Neutrophil (primary cell): ENCODE measurements around the gene ISCU.
"Not testable (repeated sequence)": the region's sequence is repeated elsewhere in the genome, so short reads cannot be mapped to it uniquely, and the experiment has no call there.

Experiments used
- H3K27ac ChIP-seq: fragments of 200-600 bp; sonication (generic); 2 replicates; pipeline ENCODE4 v1.5.1; 2016; ENCODE audit warnings: mild to moderate bottlenecking, moderate library complexity
- H3K27me3 ChIP-seq: fragments of 200-600 bp; sonication (generic); 2 replicates; pipeline ENCODE4 v1.6.0; 2016; ENCODE audit warnings: mild to moderate bottlenecking
- H3K36me3 ChIP-seq: fragments of 200-600 bp; sonication (generic); 2 replicates; pipeline ENCODE4 v1.5.1; 2017
- H3K4me1 ChIP-seq, 2 experiments: fragments of 200-600 bp in 1 of 2; sonication (generic) in 1 of 2; 1 replicate in 1 of 2; 2 replicates in 1 of 2; pipeline versions ENCODE4 v1.5.1 to v1.6.1; 2013 to 2016; ENCODE audit warnings: low read depth in 1 of 2, low read length in 1 of 2, mild to moderate bottlenecking in 1 of 2, moderate library complexity in 1 of 2; ENCODE audit not compliant: control insufficient read depth in 1 of 2, insufficient read depth in 1 of 2
- H3K4me3 ChIP-seq, 2 experiments: fragments of 200-600 bp in 1 of 2; sonication (generic) in 1 of 2; 1 replicate in 1 of 2; 2 replicates in 1 of 2; pipeline ENCODE4 v1.5.1; 2013 to 2016; ENCODE audit warnings: low read depth in 1 of 2, low read length in 1 of 2, mild to moderate bottlenecking in 1 of 2, moderate library complexity in 1 of 2
- H3K9me3 ChIP-seq: fragments of 200-600 bp; sonication (generic); 2 replicates; pipeline ENCODE4 v1.5.1; 2016
- TF ChIP-seq, protein P1 (sequence below): fragments of 200-600 bp; sonication (generic); IDR thresholded peaks from 2 replicates; pipeline ENCODE4 v1.5.1; 2016; ENCODE audit warnings: antibody characterized with exemption

ISCU gene

DNA sequence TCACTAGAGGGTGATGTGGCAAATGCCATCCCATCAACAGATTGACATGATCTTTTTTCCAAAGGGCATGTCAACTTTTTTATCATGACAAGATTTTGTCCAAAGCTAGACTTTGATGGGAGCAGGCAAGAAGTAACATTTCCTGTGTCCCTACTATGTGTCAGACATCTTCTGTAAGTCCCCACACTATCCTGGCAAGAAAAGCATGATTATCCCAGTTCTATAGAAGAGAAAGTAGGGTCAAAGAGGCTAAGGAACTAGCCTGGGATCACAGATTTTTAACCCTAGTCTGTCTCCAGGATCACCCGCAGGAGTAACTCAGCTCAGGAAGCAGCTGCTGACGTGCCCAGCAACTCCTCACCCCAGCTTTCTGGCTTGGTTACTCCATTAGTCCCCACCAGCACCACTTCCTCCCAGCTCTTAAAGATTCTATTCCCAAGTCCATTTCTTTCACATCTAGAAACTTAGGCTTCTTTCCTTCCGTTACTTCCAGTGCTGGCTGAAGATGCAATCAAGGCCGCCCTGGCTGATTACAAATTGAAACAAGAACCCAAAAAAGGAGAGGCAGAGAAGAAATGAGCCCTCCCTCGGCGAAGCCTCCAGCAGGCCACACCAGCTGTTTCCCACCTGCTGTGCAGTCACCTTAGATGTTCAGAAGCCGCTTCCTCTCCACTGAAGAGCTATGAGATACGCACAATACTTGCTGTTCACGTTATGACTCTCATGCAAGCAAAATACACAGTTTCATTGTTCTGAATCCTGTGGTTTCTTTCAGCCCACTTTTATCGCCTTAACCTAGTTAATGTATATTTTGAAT lies 6.2 kb downstream of the ISCU start:
- no peak overlapping the region for H3K27ac ChIP-seq

DNA sequence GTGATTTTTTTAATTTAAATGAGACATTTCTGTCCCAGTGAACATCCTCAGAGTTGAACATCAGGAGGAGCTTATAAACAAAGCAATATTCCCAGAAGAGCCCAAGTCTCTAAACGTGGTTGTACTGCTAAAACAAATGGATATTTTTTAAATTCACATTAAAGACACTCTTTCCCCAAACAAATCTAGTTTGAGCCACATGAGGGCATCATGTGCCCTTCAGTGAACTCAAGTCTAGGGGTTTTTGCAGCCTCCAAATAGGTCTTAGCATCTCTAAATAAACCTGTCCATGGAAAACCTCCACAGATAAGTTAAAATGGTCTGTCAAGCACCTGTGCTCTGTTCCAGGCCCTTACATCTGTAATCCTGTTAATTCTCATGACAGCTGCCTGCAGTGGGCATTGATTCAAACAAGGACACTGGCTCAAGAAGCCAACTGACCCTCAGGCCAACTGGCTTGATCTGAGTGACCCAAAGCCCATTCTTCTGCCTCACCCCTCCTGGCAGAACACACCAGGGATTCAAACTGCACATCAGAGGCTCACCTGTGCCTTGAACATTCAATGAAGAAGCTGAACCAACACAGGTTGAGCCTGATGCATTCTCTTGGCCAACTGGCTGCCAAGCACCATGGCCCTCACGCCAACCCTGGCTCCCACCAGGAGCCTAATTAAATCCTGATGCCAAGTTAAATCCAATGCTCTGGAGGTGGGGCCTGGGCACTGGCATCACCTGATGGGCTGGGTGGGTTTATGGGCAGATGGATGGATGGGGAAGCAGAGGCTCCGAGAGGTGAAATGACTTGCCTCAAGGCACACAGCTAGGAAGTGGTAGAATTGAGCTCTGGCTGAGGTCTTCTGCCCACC lies 8.6 kb downstream of the ISCU start:
- Histone ChIP-seq H3K27ac (no peak overlapping the region), H3K36me3 (peaks cover 42% of the 10 kb centered on the region), H3K4me1 (peaks cover 0 to 4% of the 10 kb centered on the region in 2 experiments), H3K27me3 (no peaks in the 10 kb centered on the region), H3K9me3 (no peaks in the 10 kb centered on the region), H3K4me3 (no peak overlapping the region)
- TF ChIP-seq, protein P1, sequence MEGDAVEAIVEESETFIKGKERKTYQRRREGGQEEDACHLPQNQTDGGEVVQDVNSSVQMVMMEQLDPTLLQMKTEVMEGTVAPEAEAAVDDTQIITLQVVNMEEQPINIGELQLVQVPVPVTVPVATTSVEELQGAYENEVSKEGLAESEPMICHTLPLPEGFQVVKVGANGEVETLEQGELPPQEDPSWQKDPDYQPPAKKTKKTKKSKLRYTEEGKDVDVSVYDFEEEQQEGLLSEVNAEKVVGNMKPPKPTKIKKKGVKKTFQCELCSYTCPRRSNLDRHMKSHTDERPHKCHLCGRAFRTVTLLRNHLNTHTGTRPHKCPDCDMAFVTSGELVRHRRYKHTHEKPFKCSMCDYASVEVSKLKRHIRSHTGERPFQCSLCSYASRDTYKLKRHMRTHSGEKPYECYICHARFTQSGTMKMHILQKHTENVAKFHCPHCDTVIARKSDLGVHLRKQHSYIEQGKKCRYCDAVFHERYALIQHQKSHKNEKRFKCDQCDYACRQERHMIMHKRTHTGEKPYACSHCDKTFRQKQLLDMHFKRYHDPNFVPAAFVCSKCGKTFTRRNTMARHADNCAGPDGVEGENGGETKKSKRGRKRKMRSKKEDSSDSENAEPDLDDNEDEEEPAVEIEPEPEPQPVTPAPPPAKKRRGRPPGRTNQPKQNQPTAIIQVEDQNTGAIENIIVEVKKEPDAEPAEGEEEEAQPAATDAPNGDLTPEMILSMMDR: no peak

More for the DNA sequence above, 6.2 kb downstream of the ISCU start:
- no peaks in the 10 kb centered on the region for H3K9me3 ChIP-seq
- no peaks in the 10 kb centered on the region for H3K27me3 ChIP-seq
- H3K4me3 ChIP-seq: no peak overlapping the region
- H3K4me1 ChIP-seq: peaks cover 3 to 7% of the 10 kb centered on the region in 2 experiments
- TF ChIP-seq, protein P1: no peak
- peaks cover 59% of the 10 kb centered on the region for H3K36me3 ChIP-seq

DNA sequence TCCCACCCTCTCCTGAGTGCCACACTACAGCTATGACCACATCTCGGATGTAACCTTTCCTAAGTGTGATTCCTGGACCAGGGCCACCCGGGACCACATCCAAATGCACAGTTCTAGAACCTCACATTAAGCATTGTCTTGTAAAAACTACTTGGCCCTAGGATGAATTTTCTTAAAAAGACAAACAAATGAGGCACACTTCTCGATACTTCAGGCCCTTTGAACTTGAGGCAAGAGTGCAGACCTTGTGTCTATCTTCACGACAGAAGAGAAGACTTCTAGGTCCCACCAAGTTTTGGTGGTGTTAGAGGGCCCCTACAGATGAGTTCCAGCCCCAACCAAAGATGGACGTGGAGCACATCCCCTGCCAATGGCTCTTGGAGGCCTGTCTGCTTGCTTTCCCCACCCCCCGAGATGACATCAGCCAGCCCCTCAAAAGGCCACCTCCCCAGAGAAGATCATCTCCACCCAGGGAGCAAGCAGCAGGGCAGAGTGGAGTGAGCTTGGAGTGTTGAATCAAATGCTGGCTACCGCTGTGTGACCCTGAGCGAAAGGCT lies 9.3 kb downstream of the ISCU start:
- Histone ChIP-seq H3K4me3 (no peak overlapping the region), H3K4me1 (peaks cover 0 to 4% of the 10 kb centered on the region in 2 experiments), H3K9me3 (no peaks in the 10 kb centered on the region), H3K36me3 (peaks cover 35% of the 10 kb centered on the region), H3K27ac (no peak overlapping the region), H3K27me3 (no peaks in the 10 kb centered on the region)
- TF ChIP-seq, protein P1: no peak

DNA sequence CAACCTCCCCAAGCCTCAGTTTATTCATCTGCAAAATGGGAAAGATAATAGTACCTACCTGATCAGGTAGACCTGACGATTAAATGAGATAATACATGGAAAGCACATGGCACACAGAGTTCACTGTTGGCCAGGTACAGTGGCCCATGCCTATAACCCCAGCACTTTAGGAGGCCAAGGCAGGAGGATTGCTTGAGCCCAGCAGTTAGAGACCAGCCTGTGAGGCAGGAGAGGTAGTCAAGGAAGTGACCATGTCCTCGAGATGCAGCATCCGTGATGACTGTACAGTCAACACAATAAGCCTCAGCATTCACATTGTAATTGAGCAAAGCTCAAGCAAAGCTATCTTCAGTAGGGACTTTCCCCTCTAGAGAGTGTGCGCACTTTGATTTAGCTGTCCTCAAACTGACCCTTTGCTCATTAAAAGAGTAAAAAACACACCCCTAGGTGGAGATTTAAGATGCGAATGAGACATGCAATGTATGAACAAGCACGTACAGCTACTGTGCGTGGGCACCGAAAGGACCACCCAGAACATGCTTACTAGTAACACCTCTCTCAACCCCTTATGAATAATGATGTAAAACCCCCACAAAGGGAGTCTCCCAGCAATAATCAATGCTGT lies 9.9 kb downstream of the ISCU start:
- no peak overlapping the region for H3K27ac ChIP-seq
- H3K27me3 ChIP-seq: no peaks in the 10 kb centered on the region
- peaks cover 0 to under 1% of the 10 kb centered on the region in 2 experiments for H3K4me1 ChIP-seq
- TF ChIP-seq, protein P1: no peak
- peaks cover 29% of the 10 kb centered on the region for H3K36me3 ChIP-seq
- no peak overlapping the region for H3K4me3 ChIP-seq
- H3K9me3 ChIP-seq: no peaks in the 10 kb centered on the region

DNA sequence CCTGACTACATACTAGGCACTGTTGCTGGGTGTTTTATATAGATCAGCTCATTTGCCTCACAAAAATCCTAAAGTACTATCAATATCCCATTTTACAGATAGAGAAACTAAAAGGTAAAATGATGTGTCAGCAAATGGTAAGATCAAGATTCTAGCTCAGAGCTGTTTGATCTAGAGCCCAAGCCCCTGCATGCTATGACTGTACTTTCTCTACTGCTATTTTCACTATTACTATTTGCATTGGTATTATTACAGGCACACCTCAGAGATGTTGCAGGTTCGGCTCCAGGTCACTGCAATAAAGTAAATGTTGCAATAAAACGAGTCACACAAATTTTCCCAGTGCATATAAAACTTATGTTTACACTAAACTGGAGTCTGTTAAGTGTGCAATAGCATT lies 10.9 kb downstream of the ISCU start:
- Histone ChIP-seq H3K9me3 (no peaks in the 10 kb centered on the region), H3K4me1 (no peaks in the 10 kb centered on the region), H3K36me3 (peaks cover 18% of the 10 kb centered on the region), H3K27ac (no peak overlapping the region), H3K27me3 (no peaks in the 10 kb centered on the region), H3K4me3 (no peak overlapping the region)
- TF ChIP-seq, protein P1: no peak

DNA sequence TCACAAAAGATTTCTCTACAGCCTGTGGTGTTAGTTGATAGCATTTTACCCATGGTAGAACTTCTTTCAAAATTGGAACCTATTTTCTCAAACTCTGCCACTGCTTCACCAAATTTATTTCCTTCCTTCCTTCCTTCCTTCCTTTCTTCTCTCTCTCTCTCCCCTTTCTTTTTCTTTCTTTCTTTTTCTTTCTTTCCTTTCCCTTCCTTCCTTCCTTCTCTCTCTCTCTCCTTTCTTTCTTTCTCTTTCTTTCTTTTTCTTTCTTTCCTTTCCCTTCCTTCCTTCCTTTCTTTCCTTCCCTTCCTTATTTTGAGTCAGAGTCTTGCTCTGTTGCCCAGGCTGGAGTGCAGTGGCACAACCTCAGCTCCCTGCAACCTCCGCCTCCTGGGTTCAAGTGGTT lies 11.9 kb downstream of the ISCU start:
- H3K27ac ChIP-seq, H3K27me3 ChIP-seq, H3K36me3 ChIP-seq, H3K9me3 ChIP-seq, H3K4me3 ChIP-seq, H3K4me1 ChIP-seq: not testable (repeated sequence)
